ENCODE results near the gene BTBD7.

DNA sequence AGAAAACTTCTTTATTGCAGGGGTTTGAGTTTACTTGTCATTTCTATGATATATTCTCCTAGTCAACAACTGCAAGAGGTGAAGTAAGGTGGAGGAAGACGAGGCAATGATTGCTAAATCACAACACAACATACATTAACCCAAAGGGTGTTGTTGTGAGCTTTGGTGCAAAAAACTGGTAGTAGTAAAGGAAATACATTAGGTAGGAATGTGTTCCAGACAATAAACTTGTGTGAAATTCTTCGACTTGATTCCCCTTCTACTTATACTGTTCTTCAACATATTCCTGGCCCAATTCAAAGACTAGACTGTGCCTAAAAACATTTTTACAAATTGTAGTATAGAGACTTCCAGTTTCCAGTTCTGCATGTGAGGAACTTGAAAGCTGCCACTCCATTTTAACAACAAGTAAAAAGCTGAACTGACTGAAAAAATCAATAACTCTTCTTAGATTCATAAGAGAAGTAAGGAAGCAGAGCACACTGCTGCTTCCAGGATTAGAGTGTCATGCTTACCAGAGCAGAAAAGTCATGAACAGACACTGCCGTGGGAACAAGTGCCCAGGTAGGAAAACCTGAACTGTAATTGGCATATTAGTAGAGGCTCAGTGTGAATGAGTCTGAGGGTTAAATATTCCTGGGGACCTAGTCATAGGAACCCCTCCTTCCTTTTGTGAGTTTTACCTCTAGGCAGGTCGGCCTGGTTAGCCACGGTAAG, 36.3 kb upstream of the BTBD7 start:
- TF ChIP-seq, protein P1, sequence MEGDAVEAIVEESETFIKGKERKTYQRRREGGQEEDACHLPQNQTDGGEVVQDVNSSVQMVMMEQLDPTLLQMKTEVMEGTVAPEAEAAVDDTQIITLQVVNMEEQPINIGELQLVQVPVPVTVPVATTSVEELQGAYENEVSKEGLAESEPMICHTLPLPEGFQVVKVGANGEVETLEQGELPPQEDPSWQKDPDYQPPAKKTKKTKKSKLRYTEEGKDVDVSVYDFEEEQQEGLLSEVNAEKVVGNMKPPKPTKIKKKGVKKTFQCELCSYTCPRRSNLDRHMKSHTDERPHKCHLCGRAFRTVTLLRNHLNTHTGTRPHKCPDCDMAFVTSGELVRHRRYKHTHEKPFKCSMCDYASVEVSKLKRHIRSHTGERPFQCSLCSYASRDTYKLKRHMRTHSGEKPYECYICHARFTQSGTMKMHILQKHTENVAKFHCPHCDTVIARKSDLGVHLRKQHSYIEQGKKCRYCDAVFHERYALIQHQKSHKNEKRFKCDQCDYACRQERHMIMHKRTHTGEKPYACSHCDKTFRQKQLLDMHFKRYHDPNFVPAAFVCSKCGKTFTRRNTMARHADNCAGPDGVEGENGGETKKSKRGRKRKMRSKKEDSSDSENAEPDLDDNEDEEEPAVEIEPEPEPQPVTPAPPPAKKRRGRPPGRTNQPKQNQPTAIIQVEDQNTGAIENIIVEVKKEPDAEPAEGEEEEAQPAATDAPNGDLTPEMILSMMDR (IDR thresholded peaks at IDR 0.05) = no peak
- no peak for TF ChIP-seq POLR2A (IDR thresholded peaks at IDR 0.05)
